ENCODE data around the gene PNMA6E.
"Not testable (repeated sequence)": the region's sequence is repeated elsewhere in the genome, so short reads cannot be mapped to it uniquely, and the experiment has no call there.

PNMA6E gene

GRCh38 chrX:153407736-153408135, 6.6 kb upstream of the PNMA6E start:
- DNase-seq = no peak

- DNase-seq = no peak
These were observed 5.8 kb upstream of the PNMA6E start for GRCh38 chrX:153406903-153407302.

GRCh38 chrX:153406011-153406410, 4.9 kb upstream of the PNMA6E start:
- no peak for DNase-seq

- no peak for DNase-seq
These were observed 4.3 kb upstream of the PNMA6E start for GRCh38 chrX:153405426-153405825.

GRCh38 chrX:153404333-153404732, 3.2 kb upstream of the PNMA6E start:
- DNase-seq = not testable (repeated sequence)

- DNase-seq = no peak
These were observed 711 bp downstream of the PNMA6E start for GRCh38 chrX:153400146-153401132.

- no peak for DNase-seq
These were observed 2.7 kb downstream of the PNMA6E start for GRCh38 chrX:153398275-153398960.

GRCh38 chrX:153397256-153397960, 3.7 kb downstream of the PNMA6E start:
- DNase-seq = no peak

- no peak for DNase-seq
These were observed 4.6 kb downstream of the PNMA6E start for GRCh38 chrX:153396320-153397195.

- no peak for DNase-seq
These were observed 5.4 kb downstream of the PNMA6E start for GRCh38 chrX:153395613-153396319.

GRCh38 chrX:153394612-153395011, 6.5 kb downstream of the PNMA6E start:
- no peak for DNase-seq

GRCh38 chrX:153392642-153393321, 8.4 kb downstream of the PNMA6E start:
- DNase-seq = no peak

GRCh38 chrX:153389460-153389768, 11.7 kb downstream of the PNMA6E start:
- not testable (repeated sequence) for DNase-seq

- no peak for DNase-seq
These were observed 12.3 kb downstream of the PNMA6E start for GRCh38 chrX:153388722-153389459.

GRCh38 chrX:153387987-153388721, 13.0 kb downstream of the PNMA6E start:
- DNase-seq = no peak

GRCh38 chrX:153387345-153387744, 13.8 kb downstream of the PNMA6E start:
- DNase-seq = no peak

GRCh38 chrX:153386097-153386496, 15.1 kb downstream of the PNMA6E start:
- no peak for DNase-seq

- not testable (repeated sequence) for DNase-seq
These were observed 16.2 kb downstream of the PNMA6E start for GRCh38 chrX:153384973-153385372.

GRCh38 chrX:153384390-153384789, 16.8 kb downstream of the PNMA6E start:
- no peak for DNase-seq
